Central memory CD8-positive, alpha-beta T cell (primary cell): ENCODE measurements around the gene MYCBPAP.
"Not testable (repeated sequence)": the region's sequence is repeated elsewhere in the genome, so short reads cannot be mapped to it uniquely, and the experiment has no call there.

ENCODE experiments used
- ATAC-seq: fragments of 150-1000 bp; cut with Tn5 transposase; replicated peaks from 2 replicates; pipeline ENCODE4 v1.10.0; 2022; ENCODE audit warnings: mild to moderate bottlenecking, moderate FRiP score, moderate number of reproducible peaks; ENCODE audit not compliant: poor library complexity, severe bottlenecking; ENCODE audit errors: extremely low read depth
- DNase-seq, 2 donors: peaks; one replicate each; pipeline ENCODE4 v3.0.0; 2021; ENCODE audit warnings: low spot score in 2 of 2
- H3K27ac Mint-ChIP-seq: one replicate; pipeline ENCODE4 v1.8.0; 2022; ENCODE audit warnings: low read depth, mild to moderate bottlenecking, moderate library complexity, mixed read lengths
- H3K27me3 Mint-ChIP-seq: one replicate; pipeline ENCODE4 v1.8.0; 2022; ENCODE audit warnings: mixed read lengths
- H3K36me3 Mint-ChIP-seq: one replicate; pipeline ENCODE4 v1.8.0; 2022; ENCODE audit warnings: mild to moderate bottlenecking, moderate library complexity, mixed read lengths; ENCODE audit not compliant: insufficient read depth
- H3K4me1 Mint-ChIP-seq: one replicate; pipeline ENCODE4 v1.8.0; 2022; ENCODE audit warnings: mixed read lengths
- H3K4me3 Mint-ChIP-seq: one replicate; pipeline ENCODE4 v1.8.0; 2022; ENCODE audit warnings: mild to moderate bottlenecking, moderate library complexity, mixed read lengths
- H3K9me3 Mint-ChIP-seq: one replicate; pipeline ENCODE4 v1.8.0; 2022; ENCODE audit warnings: mixed read lengths

MYCBPAP gene

DNA sequence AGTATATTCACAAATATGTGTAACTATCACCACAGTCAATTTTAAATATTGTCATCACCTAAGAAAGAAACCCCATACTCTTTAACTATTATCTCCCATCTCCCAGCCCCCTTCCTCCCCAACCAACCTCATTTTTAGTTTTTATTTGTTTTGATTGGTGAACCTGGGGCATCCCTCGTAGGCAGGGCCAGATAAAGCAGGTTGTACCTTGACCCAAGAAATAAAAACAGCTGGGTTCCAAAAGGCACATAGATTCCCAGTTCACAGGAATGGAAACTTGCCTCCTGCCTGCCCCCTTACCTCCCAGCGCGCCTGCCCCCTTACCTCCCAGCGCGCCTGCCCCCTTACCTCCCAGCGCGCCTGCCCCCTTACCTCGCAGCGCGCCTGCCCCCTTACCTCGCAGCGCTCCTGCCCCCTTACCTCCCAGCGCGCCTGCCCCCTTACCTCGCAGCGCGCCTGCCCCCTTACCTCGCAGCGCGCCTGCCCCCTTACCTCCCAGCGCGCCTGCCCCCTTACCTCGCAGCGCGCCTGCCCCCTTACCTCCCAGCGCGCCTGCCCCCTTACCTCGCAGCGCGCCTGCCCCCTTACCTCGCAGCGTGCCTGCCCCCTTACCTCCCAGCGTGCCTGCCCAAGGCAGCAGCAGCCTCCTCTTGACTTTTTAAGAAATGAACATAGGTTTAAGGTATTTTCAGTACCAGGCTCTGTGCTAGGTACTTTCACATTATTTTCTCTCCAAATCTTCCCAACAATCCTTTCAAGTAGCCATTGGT lies 32.3 kb upstream of the MYCBPAP start:
- H3K4me1 Mint-ChIP-seq: peaks cover 21% of the 10 kb centered on the region
- not testable (repeated sequence) for H3K4me3 Mint-ChIP-seq

DNA sequence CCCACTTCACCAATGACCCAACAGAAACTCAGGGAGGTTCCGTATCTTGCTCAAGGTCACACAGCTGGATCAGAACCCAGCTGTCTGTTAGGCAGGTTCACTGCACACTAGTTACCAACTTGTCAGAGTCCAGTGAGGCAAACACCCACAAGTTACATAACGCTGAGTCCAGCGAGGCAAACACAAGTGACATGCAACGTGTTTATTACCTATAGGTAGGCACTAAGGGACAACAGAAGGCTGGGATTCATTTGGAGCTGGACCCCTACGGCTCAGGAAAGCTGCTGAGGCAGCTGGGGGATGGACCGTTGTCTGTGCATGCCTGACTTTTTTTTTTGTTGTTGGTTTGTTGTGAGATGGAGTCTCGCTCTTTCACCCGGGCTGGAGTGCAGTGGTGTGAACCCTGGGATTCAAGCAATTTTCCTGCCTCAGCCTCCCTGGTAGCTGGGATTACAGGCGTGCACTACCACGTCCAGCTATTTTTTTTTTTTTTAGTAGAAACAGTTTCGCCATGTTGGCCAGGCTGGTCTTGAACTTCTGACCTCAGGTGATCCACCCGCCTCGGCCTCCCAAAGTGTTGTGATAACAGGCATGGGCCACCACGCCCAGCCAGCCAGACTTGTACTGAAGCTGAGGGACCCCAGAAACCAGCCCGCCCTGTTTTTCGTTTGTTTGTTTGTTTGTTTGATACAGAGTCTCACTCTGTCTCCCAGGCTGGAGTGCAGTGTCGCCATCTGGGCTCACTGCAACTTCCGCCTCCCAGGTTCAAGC lies 31.5 kb upstream of the MYCBPAP start:
- Mint-ChIP-seq H3K36me3 (peaks cover 3% of the 10 kb centered on the region), H3K9me3 (no peaks in the 10 kb centered on the region), H3K27ac (no peak overlapping the region), H3K4me3 (no peak overlapping the region), H3K27me3 (no peaks in the 10 kb centered on the region), H3K4me1 (peaks cover 21% of the 10 kb centered on the region)
- DNase-seq (no peak), ATAC-seq (no peak)

More for the DNA sequence above, 32.3 kb upstream of the MYCBPAP start:
- not testable (repeated sequence) for H3K9me3 Mint-ChIP-seq, H3K36me3 Mint-ChIP-seq, H3K27me3 Mint-ChIP-seq, DNase-seq, ATAC-seq, H3K27ac Mint-ChIP-seq

- peaks cover 21% of the 10 kb centered on the region for H3K4me1 Mint-ChIP-seq
- peaks cover 6% of the 10 kb centered on the region for H3K36me3 Mint-ChIP-seq
- peak overlapping the region; percentile 75 for H3K4me3 Mint-ChIP-seq
- ATAC-seq (no peak), DNase-seq (no peak)
- no peaks in the 10 kb centered on the region for H3K27me3 Mint-ChIP-seq
- peak overlapping the region; percentile 93 for H3K27ac Mint-ChIP-seq
- no peaks in the 10 kb centered on the region for H3K9me3 Mint-ChIP-seq
These were observed 30.3 kb upstream of the MYCBPAP start for GRCh38 chr17:50477976-50478375.

DNA sequence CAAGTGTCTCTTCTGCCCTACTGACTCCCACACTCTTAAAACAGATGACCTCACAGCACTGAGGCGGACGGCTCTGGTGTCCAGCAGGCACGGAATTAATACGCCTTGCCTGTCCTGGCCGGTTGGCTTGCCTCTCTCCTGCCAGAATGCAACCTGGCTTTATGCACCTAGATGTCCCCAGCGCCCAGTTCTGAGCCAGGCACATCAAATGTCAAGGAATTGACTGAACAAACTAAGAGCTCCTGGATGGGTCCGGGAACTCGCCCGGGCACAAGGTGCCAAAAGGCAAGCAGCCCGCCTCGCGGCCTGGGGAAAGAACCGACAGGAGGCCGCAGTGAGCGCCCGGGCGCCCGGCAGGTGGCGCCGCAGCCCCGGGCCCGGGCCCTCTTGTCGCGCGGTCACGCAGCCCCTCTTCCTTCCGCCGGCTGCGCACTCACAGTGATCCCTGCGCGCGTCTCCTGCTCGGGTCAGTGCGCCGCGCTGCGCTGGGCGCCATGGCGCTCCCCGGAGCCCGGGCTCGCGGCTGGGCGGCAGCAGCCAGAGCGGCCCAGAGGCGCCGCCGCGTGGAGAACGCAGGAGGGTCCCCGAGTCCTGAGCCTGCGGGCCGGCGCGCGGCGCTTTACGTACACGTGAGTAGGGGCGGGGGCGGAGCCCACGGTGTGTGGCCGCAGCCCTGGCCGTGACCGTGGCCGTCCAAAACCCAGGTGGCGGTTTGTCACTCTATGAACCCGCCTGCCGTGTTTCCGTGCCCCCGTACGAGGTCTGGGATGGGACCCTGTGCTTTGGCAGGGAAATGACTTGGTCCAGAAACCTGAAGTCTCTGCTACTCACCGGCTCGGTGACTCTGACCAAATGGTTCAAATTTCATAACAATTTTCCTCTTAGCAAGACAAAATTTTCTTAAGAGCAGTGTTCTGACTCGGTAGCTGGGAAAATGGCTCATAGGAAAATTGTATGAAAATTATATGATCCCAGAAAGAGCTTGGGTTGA lies 29.6 kb upstream of the MYCBPAP start, which contains the start of gene RSAD1:
TSS of gene RSAD1 (plus strand) at position 470 of the 991 bp plus-strand sequence. CDS start at position 495, 25 bp downstream.
- peak within 1 kb of the TSS; percentile 93 for H3K27ac Mint-ChIP-seq
- no peaks in the 10 kb centered on the region for H3K27me3 Mint-ChIP-seq
- H3K9me3 Mint-ChIP-seq: no peaks in the 10 kb centered on the region
- peaks cover 21% of the 10 kb centered on the region for H3K4me1 Mint-ChIP-seq
- ATAC-seq (peak; percentile 92), DNase-seq (peak; percentile 64 to 68)
- H3K4me3 Mint-ChIP-seq: peak within 1 kb of the TSS; percentile 75
- peaks cover 9% of the 10 kb centered on the region for H3K36me3 Mint-ChIP-seq

GRCh38 chr17:50479522-50480141 lies 28.6 kb upstream of the MYCBPAP start:
- Mint-ChIP-seq H3K4me1 (peaks cover 21% of the 10 kb centered on the region), H3K36me3 (peaks cover 14% of the 10 kb centered on the region), H3K27ac (no peak overlapping the region), H3K4me3 (peak overlapping the region; percentile 75), H3K9me3 (no peaks in the 10 kb centered on the region), H3K27me3 (no peaks in the 10 kb centered on the region)
- ATAC-seq: peak; percentile 66
- DNase-seq: peak; percentile 26 to 44

GRCh38 chr17:50480142-50480764 lies 28.0 kb upstream of the MYCBPAP start:
- peaks cover 21% of the 10 kb centered on the region for H3K4me1 Mint-ChIP-seq
- no peaks in the 10 kb centered on the region for H3K9me3 Mint-ChIP-seq
- peaks cover 14% of the 10 kb centered on the region for H3K36me3 Mint-ChIP-seq
- no peaks in the 10 kb centered on the region for H3K27me3 Mint-ChIP-seq
- H3K27ac Mint-ChIP-seq: no peak overlapping the region
- no peak for ATAC-seq
- no peak for DNase-seq
- peak overlapping the region; percentile 75 for H3K4me3 Mint-ChIP-seq

DNA sequence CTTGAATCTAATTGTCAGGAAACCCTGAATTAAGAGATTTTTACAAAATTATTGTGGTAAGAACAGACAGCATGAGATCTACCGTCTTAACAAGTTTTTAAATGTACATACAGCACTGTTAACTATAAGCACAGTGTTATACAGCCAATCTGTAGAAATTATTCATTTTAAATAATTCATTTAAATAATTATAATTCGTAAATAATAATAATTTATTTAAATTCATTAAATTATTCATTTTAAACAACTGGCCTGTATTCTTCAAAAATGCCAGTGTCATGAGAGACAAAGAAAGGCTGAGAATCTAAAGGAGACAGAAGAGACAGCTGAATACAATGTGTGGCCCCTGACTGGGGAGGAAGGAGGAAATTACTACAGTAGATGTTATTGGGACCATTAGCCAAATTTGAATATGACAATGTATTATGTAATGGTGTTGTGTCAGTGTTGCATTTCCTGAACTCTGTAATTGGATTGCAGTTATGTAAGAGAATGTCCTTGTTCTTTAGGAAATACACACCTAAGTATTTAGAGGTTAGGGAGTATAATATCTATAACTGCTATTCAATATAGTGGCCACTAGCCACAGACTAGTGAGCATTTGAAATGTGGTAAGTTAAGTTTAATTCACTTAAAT lies 27.3 kb upstream of the MYCBPAP start:
- no peak overlapping the region for H3K27ac Mint-ChIP-seq
- H3K36me3 Mint-ChIP-seq: peaks cover 19% of the 10 kb centered on the region
- DNase-seq: no peak
- no peak overlapping the region for H3K4me3 Mint-ChIP-seq
- peaks cover 21% of the 10 kb centered on the region for H3K4me1 Mint-ChIP-seq
- no peak for ATAC-seq
- H3K9me3 Mint-ChIP-seq: no peaks in the 10 kb centered on the region
- H3K27me3 Mint-ChIP-seq: no peaks in the 10 kb centered on the region

DNA sequence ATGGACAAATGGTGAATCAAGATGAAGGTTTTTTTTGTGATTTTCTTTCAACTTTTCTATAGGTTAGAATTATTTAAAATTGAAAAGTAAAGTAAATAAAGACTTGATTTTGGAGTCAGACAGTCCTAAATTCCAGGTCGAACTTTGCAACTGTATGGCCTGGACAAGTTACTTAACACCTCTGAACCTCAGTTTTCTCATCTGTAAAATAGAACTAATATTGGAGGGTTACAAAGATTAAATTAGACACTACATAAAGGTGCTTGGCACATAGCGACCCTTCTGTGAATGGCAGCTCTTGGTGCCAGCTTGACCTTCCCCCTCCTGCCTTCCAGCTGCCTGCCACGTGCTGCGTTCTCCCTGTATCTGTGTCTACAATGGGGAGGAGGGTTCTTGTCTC lies 26.6 kb upstream of the MYCBPAP start:
- DNase-seq: no peak
- Mint-ChIP-seq H3K36me3 (peaks cover 24% of the 10 kb centered on the region), H3K27ac (no peak overlapping the region), H3K4me3 (no peak overlapping the region), H3K4me1 (peaks cover 21% of the 10 kb centered on the region), H3K27me3 (no peaks in the 10 kb centered on the region), H3K9me3 (no peaks in the 10 kb centered on the region)
- ATAC-seq: no peak

- peaks cover 24% of the 10 kb centered on the region for H3K36me3 Mint-ChIP-seq
- no peak overlapping the region for H3K4me3 Mint-ChIP-seq
- no peak overlapping the region for H3K27ac Mint-ChIP-seq
- no peaks in the 10 kb centered on the region for H3K27me3 Mint-ChIP-seq
- no peaks in the 10 kb centered on the region for H3K9me3 Mint-ChIP-seq
- peaks cover 21% of the 10 kb centered on the region for H3K4me1 Mint-ChIP-seq
- DNase-seq: no peak
- ATAC-seq: no peak
These were observed 26.1 kb upstream of the MYCBPAP start for GRCh38 chr17:50482110-50482509.

DNA sequence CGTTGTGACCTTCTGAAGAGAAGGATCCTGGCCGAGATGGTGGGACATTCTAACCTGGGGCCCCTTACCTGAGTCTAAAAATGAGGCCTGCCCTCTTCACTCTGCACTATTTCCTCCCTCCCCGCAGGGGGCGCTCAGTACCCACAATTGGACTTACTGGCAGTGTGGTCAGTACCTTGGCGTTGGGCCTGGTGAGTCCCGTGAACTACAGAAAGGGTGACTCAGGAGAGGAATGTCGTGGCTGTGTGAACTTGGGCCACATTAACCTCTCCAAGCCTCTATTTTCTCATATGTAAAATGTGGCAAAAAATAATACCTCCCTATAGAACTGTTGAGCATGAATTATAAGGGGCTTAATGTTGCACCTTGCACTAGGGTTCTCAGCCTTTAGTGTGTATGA lies 25.7 kb upstream of the MYCBPAP start:
- ATAC-seq (no peak), DNase-seq (peak; percentile 49 to 65)
- Mint-ChIP-seq H3K4me3 (no peak overlapping the region), H3K27me3 (no peaks in the 10 kb centered on the region), H3K4me1 (peaks cover 21% of the 10 kb centered on the region), H3K27ac (no peak overlapping the region), H3K9me3 (no peaks in the 10 kb centered on the region), H3K36me3 (peaks cover 24% of the 10 kb centered on the region)

DNA sequence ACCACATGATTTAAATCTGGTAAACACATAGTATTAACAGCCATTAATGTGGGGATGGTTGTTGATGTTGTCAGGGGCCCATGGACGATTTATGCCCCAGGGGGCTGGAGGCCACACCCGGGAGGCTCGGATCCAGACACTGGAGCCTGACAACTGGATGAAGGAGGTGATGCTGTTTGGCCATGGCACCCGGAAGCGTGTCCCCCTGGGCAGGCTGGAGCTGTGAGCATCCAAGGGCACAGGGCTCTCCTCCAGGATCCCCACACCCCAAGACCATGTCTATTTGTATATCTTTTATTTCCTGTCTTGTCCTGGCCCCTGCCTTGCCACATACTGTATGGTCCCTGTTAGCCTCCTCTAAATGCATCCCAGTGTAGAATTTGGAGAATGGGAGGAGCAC lies 25.0 kb upstream of the MYCBPAP start:
- Mint-ChIP-seq H3K9me3 (no peaks in the 10 kb centered on the region), H3K4me1 (peaks cover 17% of the 10 kb centered on the region), H3K27ac (no peak overlapping the region), H3K36me3 (peaks cover 24% of the 10 kb centered on the region), H3K4me3 (no peak overlapping the region), H3K27me3 (no peaks in the 10 kb centered on the region)
- DNase-seq: no peak
- ATAC-seq: no peak
